Kidney (tissue), 14 donors: ENCODE results near the gene TERT. TPM values are rescaled to one million over a fixed set of nuclear protein-coding genes. Genes with fewer than 3 reads are reported as not detected.
A peak's percentile ranks its signal among the peaks of the same experiment; 100 is the strongest.

Experiments
- DNase-seq, 5 donors: peaks; one replicate each; pipeline ENCODE4 v3.0.0-alpha.2; 2013 to 2020
- FAIRE-seq: peaks from 2 replicates; lab custom pipeline; 2012; peaks lifted over from hg19 to GRCh38; lab: Jason Lieb, UNC
- H3K27ac ChIP-seq, 2 donors: one replicate each; pipeline ENCODE4 v1.7.0; 2013; ENCODE audit warnings: low read depth in 2 of 2, low read length in 2 of 2, inconsistent platforms in 1 of 2
- H3K27me3 ChIP-seq: one replicate; pipeline ENCODE4 v1.7.1; 2013; ENCODE audit warnings: low read length, inconsistent platforms; ENCODE audit not compliant: control insufficient read depth, insufficient read depth
- H3K36me3 ChIP-seq, 3 donors: one replicate each; pipeline versions ENCODE4 v1.7.0 to v1.7.1; 2013; ENCODE audit warnings: low read length in 3 of 3, control low read depth in 1 of 3, inconsistent platforms in 1 of 3; ENCODE audit not compliant: insufficient read depth in 3 of 3, control insufficient read depth in 2 of 3
- H3K4me1 ChIP-seq, 3 donors: one replicate each; pipeline versions ENCODE4 v1.7.0 to v1.7.1; 2013; ENCODE audit warnings: low read length in 3 of 3, inconsistent platforms in 1 of 3, low read depth in 1 of 3; ENCODE audit not compliant: control insufficient read depth in 2 of 3, insufficient read depth in 2 of 3
- H3K4me3 ChIP-seq, 3 donors: one replicate each; pipeline versions ENCODE4 v1.7.0 to v1.8.1; 2013; ENCODE audit warnings: low read length in 3 of 3, control low read depth in 1 of 3, inconsistent platforms in 1 of 3
- H3K9ac ChIP-seq, 3 donors: one replicate each; pipeline versions ENCODE4 v1.7.0 to v1.7.1; 2013; ENCODE audit warnings: low read length in 3 of 3, control low read depth in 1 of 3, inconsistent platforms in 1 of 3
- H3K9me3 ChIP-seq, 3 donors: one replicate each; pipeline versions ENCODE4 v1.7.0 to v1.7.1; 2013; ENCODE audit warnings: low read length in 3 of 3, control low read depth in 1 of 3, inconsistent platforms in 1 of 3; ENCODE audit not compliant: control insufficient read depth in 2 of 3, insufficient read depth in 1 of 3
- CTCF ChIP-seq: IDR thresholded peaks from 3 replicates; pipeline ENCODE4 v1.5.1; 2012; ENCODE audit warnings: mild to moderate bottlenecking, moderate library complexity, borderline replicate concordance; ENCODE audit not compliant: insufficient read depth; ENCODE audit errors: extremely low read depth
- intact Hi-C: fragments of 100-400 bp; cut with DNase I; formaldehyde crosslinking; loops from one replicate; pipeline ENCODE4 v1.11.1; 2022
- polyA plus RNA-seq: library from polyadenylated mRNA; stranded (reverse); fragments of 350-450 nt; fragmentation: Illumina TruSeq; extraction: RNeasy Lipid Tissue Mini Kit (QIAGEN cat#74804); gene quantifications from one replicate; pipeline ENCODE4 v1.2.3, GENCODE V29; 2014; ENCODE audit warnings: low read depth, low replicate concordance; ENCODE audit not compliant: insufficient read depth
- total RNA-seq: library from RNA; stranded (reverse); fragmentation: NEBNext Ultra II Directional; extraction: Animal tissue kit (Norgen Biotek cat#: 25700); gene quantifications from one replicate; pipeline ENCODE4 v1.2.1, GENCODE V29; 2021
- donor health status: control.
- donor health status: control.
- donor health status: control.
- donor health status: control.
- donor health status: control.
- donor health status: DM: yes; HTN: yes; CAD: no.
- donor health status: Normal renal cell carcinoma (clear cell type).

TERT gene
- total and polyA plus RNA-seq, 2 donors from 2014 or later, result 0.91 TPM; not detected in 1

GRCh38 chr5:1311439-1312055 lies 16.7 kb upstream of the TERT start:
- DNase-seq (peak in 1 of 5 donors; percentile 53), FAIRE-seq (no peak)
- no peak overlapping the region for H3K9ac ChIP-seq
- H3K27ac ChIP-seq, result no peak overlapping the region
- H3K4me3 ChIP-seq, result no peak overlapping the region
- H3K9me3 ChIP-seq, result no peaks in the 10 kb centered on the region
- H3K36me3 ChIP-seq, result no peaks in the 10 kb centered on the region
- intact Hi-C loops, result no loop called here
- peaks cover 0 to 5% (median 0%) of the 10 kb centered on the region in 3 donors for H3K4me1 ChIP-seq
- no peaks in the 10 kb centered on the region for H3K27me3 ChIP-seq
- no peak for TF ChIP-seq CTCF

- intact Hi-C loops, result no loop called here
- Histone ChIP-seq H3K9ac (no peak overlapping the region), H3K4me1 (no peaks in the 10 kb centered on the region), H3K27me3 (no peaks in the 10 kb centered on the region), H3K36me3 (no peaks in the 10 kb centered on the region), H3K9me3 (no peaks in the 10 kb centered on the region), H3K27ac (no peak overlapping the region), H3K4me3 (no peak overlapping the region)
- TF ChIP-seq CTCF, result no peak
- FAIRE-seq (no peak), DNase-seq (peak in 2 of 5 donors; percentile 2 to 18)
These were observed 15.2 kb upstream of the TERT start for GRCh38 chr5:1310118-1310517.

GRCh38 chr5:1304033-1304432 lies 9.2 kb upstream of the TERT start:
- intact Hi-C loops, result no loop called here
- H3K27ac ChIP-seq, result no peak overlapping the region
- no peaks in the 10 kb centered on the region for H3K4me1 ChIP-seq
- H3K9me3 ChIP-seq, result no peaks in the 10 kb centered on the region
- no peak overlapping the region for H3K9ac ChIP-seq
- no peak for TF ChIP-seq CTCF
- FAIRE-seq, result no peak
- H3K36me3 ChIP-seq, result no peaks in the 10 kb centered on the region
- H3K27me3 ChIP-seq, result no peaks in the 10 kb centered on the region
- H3K4me3 ChIP-seq, result no peak overlapping the region
- DNase-seq, result no peak

GRCh38 chr5:1302258-1302657 lies 7.4 kb upstream of the TERT start:
- Histone ChIP-seq H3K27ac (no peak overlapping the region), H3K4me3 (no peak overlapping the region), H3K4me1 (no peaks in the 10 kb centered on the region), H3K36me3 (no peaks in the 10 kb centered on the region), H3K9me3 (no peaks in the 10 kb centered on the region), H3K27me3 (no peaks in the 10 kb centered on the region), H3K9ac (no peak overlapping the region)
- FAIRE-seq, result no peak
- TF ChIP-seq CTCF, result no peak
- DNase-seq, result no peak
- intact Hi-C loops, result no loop called here
